HG02840 (cell line): ENCODE measurements around the gene GABRQ.
"Not testable (repeated sequence)": the region's sequence is repeated elsewhere in the genome, so short reads cannot be mapped to it uniquely, and the experiment has no call there.

Source experiments
- ATAC-seq: cut with Tn5 transposase; IDR thresholded peaks from one replicate; pipeline ENCODE4 v1.9.1; 2021; ENCODE audit warnings: mild to moderate bottlenecking, moderate library complexity, moderate number of reproducible peaks; ENCODE audit not compliant: unreplicated experiment, low FRiP score

GABRQ gene

GRCh38 chrX:152656890-152657289 is 19.2 kb downstream of the GABRQ start:
- ATAC-seq: no peak

- no peak for ATAC-seq
Measured at GRCh38 chrX:152658302-152658701, 20.6 kb downstream of the GABRQ start.

- ATAC-seq: no peak
Measured at GRCh38 chrX:152663086-152663485, 25.4 kb downstream of the GABRQ start.

- ATAC-seq: no peak
Measured at GRCh38 chrX:152674135-152674534, 36.4 kb downstream of the GABRQ start.

- not testable (repeated sequence) for ATAC-seq
Measured at GRCh38 chrX:152674652-152675051, 37.0 kb downstream of the GABRQ start.

GRCh38 chrX:152681012-152681411 is 43.3 kb downstream of the GABRQ start:
- ATAC-seq: not testable (repeated sequence)

- not testable (repeated sequence) for ATAC-seq
Measured at GRCh38 chrX:152697952-152698931, 60.5 kb downstream of the GABRQ start, which contains the start of gene MAGEA3. TSS of gene MAGEA3 (plus strand) at chrX:152698794. CDS start at chrX:152700833, 2,039 bp downstream.

- ATAC-seq: not testable (repeated sequence)
Measured at GRCh38 chrX:152700390-152700789, 62.7 kb downstream of the GABRQ start.

GRCh38 chrX:152706500-152706899 is 68.8 kb downstream of the GABRQ start:
- not testable (repeated sequence) for ATAC-seq
